SK-N-MC (cell line): ENCODE data around the gene XCR1.
"Not testable (repeated sequence)": the region's sequence is repeated elsewhere in the genome, so short reads cannot be mapped to it uniquely, and the experiment has no call there.

Source experiments
- DNase-seq: peaks from one replicate; pipeline ENCODE4 v3.0.0-alpha.2; 2011; ENCODE audit warnings: low read depth, low spot score
- H3K27ac ChIP-seq: fragments of 200-600 bp; sonication (generic); 2 replicates; pipeline ENCODE4 v1.5.1; 2016; ENCODE audit warnings: mixed run types
- H3K36me3 ChIP-seq: fragments of 200-600 bp; sonication (generic); 2 replicates; pipeline ENCODE4 v1.6.1; 2017; ENCODE audit warnings: antibody characterized with exemption, low read length, mixed read lengths; ENCODE audit not compliant: insufficient read depth
- H3K4me3 ChIP-seq: fragments of 200-600 bp; sonication (generic); 2 replicates; pipeline ENCODE4 v1.5.1; 2016
- H3K9ac ChIP-seq: fragments of 200-600 bp; sonication (generic); 2 replicates; pipeline ENCODE4 v1.8.0; 2017; ENCODE audit warnings: mixed run types, mixed read lengths; ENCODE audit not compliant: insufficient read length
- H3K9me3 ChIP-seq: fragments of 200-600 bp; sonication (generic); 2 replicates; pipeline ENCODE4 v1.6.1; 2017; ENCODE audit warnings: low read depth, mild to moderate bottlenecking, antibody characterized with exemption, low read length, moderate library complexity, mixed read lengths
- EZH2 ChIP-seq: fragments of 200-600 bp; sonication (generic); IDR thresholded peaks from one replicate; pipeline ENCODE4 v1.6.1; 2017; ENCODE audit warnings: antibody characterized with exemption
- FOXP2 ChIP-seq: optimal IDR thresholded peaks from 2 replicates; pipeline ENCODE3; 2011; ENCODE audit warnings: mild to moderate bottlenecking, moderate library complexity; ENCODE audit not compliant: insufficient read depth; ENCODE audit errors: extremely low read length, control extremely low read depth
- POLR2AphosphoS5 ChIP-seq: IDR thresholded peaks from 2 replicates; pipeline ENCODE4 v1.6.1; 2012; ENCODE audit warnings: mild to moderate bottlenecking, low read depth, low read length, borderline replicate concordance

XCR1 gene

DNA sequence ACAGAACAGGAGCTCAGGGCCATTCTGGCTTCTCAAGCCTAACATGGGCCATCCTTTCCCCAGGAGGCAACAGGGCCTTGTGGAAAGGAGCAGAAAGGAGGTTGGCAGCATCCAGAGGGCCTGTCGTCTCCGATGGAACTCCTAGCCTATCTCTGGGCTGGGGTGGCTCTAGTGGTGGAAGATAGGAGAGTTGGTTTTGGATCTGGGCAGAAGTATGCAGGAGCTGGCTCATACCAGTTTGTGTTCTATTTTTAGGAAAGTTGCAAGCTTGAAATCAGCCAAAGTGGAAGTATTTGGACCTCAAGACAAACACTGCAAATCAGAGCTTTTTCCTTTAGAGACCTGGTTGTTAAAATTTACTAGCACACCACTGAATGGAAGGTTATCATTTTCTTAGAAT, 35.4 kb upstream of the XCR1 start:
- Histone ChIP-seq H3K36me3 (no peaks in the 10 kb centered on the region), H3K9ac (no peak overlapping the region), H3K27ac (no peak overlapping the region), H3K9me3 (no peaks in the 10 kb centered on the region), H3K4me3 (no peak overlapping the region)
- TF ChIP-seq POLR2AphosphoS5 (no peak), EZH2 (no peak), FOXP2 (no peak)
- no peak for DNase-seq

- Histone ChIP-seq H3K27ac (no peak overlapping the region), H3K9ac (no peak overlapping the region), H3K36me3 (no peaks in the 10 kb centered on the region), H3K9me3 (no peaks in the 10 kb centered on the region), H3K4me3 (no peak overlapping the region)
- TF ChIP-seq FOXP2 (no peak), POLR2AphosphoS5 (no peak), EZH2 (no peak)
- no peak for DNase-seq
These were observed 34.6 kb upstream of the XCR1 start for GRCh38 chr3:46061887-46062286.

DNA sequence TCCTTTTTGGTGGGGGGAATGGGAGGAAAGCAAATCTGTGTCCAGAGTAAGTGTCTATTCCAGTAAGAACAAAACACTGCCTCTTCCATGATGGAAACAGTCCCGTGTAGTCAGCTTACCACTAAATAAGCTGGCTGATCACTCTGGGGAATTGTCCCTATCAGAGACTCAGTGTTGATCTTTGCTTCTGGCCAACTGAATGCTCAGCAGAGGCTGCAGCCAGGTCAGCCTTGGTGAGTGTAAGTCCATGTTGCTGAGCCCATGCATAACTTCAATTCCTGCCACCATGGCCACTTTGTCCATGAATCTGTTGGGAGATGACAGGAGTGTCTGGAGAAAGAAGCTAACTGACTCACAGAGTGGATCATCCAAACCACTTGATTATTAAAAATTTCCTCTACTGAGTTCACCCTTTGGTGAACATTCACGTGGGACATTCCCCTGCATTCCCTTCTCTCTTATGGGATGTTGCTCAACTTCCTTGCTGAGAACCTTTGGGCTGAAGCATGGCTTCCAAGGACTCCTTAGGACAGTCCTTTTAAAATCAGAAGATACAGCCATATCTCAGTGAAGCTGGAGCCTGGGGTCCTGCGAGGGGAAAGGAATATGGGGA, 33.9 kb upstream of the XCR1 start:
- Histone ChIP-seq H3K4me3 (no peak overlapping the region), H3K9ac (no peak overlapping the region), H3K36me3 (no peaks in the 10 kb centered on the region), H3K9me3 (no peaks in the 10 kb centered on the region), H3K27ac (no peak overlapping the region)
- TF ChIP-seq POLR2AphosphoS5 (no peak), FOXP2 (no peak), EZH2 (no peak)
- DNase-seq, result no peak

DNA sequence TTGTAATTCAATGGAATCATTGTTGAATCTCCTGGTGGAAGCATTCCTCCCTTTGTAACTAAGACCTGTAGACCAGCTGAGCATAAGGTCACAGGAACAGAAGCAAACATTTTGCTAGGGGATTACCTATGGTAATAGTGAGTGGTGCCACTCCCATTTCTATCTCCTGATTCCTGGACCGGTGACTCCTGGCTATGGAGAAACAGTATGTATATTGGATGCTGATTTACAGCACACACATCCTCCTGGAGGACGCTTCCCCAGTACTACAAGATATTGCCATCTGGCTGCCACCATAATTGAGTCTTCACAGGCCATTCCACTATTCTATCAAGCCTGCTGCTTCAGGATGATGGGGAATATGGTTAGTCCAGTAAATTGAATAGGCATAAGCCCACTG, 33.3 kb upstream of the XCR1 start:
- no peak overlapping the region for H3K27ac ChIP-seq
- no peaks in the 10 kb centered on the region for H3K9me3 ChIP-seq
- DNase-seq, result no peak
- H3K4me3 ChIP-seq, result no peak overlapping the region
- TF ChIP-seq EZH2 (no peak), FOXP2 (no peak), POLR2AphosphoS5 (no peak)
- no peaks in the 10 kb centered on the region for H3K36me3 ChIP-seq
- H3K9ac ChIP-seq, result no peak overlapping the region

GRCh38 chr3:46059432-46059831, 32.1 kb upstream of the XCR1 start:
- Histone ChIP-seq H3K4me3 (no peak overlapping the region), H3K36me3 (no peaks in the 10 kb centered on the region), H3K9me3 (no peaks in the 10 kb centered on the region), H3K27ac (no peak overlapping the region), H3K9ac (no peak overlapping the region)
- TF ChIP-seq FOXP2 (no peak), POLR2AphosphoS5 (no peak), EZH2 (no peak)
- no peak for DNase-seq

DNA sequence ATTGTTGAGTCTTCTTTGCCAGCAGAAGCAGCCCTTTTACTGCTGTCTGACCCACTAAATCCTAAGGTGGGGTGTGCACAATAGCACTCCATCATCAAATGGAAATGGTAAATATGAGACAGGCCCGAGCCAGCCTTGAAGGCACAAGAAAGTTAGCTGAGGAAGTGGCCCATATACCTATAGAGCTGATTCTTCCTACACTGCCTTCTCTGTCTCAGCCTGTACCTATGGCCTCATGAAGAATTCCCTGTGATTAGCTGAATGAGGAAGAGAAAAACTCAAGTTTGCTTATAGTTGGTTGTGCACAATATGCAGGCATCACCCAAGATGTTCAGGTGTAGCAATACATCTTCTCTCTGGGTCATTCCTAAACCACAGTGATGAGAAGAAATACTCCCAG, 31.7 kb upstream of the XCR1 start:
- Histone ChIP-seq H3K9me3 (no peaks in the 10 kb centered on the region), H3K4me3 (no peak overlapping the region), H3K27ac (no peak overlapping the region), H3K36me3 (no peaks in the 10 kb centered on the region), H3K9ac (no peak overlapping the region)
- no peak for DNase-seq
- TF ChIP-seq FOXP2 (no peak), POLR2AphosphoS5 (no peak), EZH2 (no peak)

- Histone ChIP-seq H3K9ac (no peak overlapping the region), H3K9me3 (no peaks in the 10 kb centered on the region), H3K27ac (no peak overlapping the region), H3K4me3 (no peak overlapping the region), H3K36me3 (no peaks in the 10 kb centered on the region)
- TF ChIP-seq POLR2AphosphoS5, result no peak
- no peak for TF ChIP-seq FOXP2
- TF ChIP-seq EZH2, result no peak
- no peak for DNase-seq
These were observed 30.4 kb upstream of the XCR1 start for GRCh38 chr3:46057716-46058115.

- no peak overlapping the region for H3K4me3 ChIP-seq
- H3K9ac ChIP-seq, result no peak overlapping the region
- H3K9me3 ChIP-seq, result no peaks in the 10 kb centered on the region
- no peak overlapping the region for H3K27ac ChIP-seq
- no peak for TF ChIP-seq FOXP2
- no peak for TF ChIP-seq POLR2AphosphoS5
- TF ChIP-seq EZH2, result no peak
- DNase-seq, result no peak
- no peaks in the 10 kb centered on the region for H3K36me3 ChIP-seq
These were observed 29.4 kb upstream of the XCR1 start for GRCh38 chr3:46056686-46057085.

- DNase-seq, H3K9me3 ChIP-seq, H3K36me3 ChIP-seq, H3K9ac ChIP-seq, H3K27ac ChIP-seq, H3K4me3 ChIP-seq: not testable (repeated sequence)
These were observed 26.7 kb upstream of the XCR1 start for GRCh38 chr3:46053761-46054515.

GRCh38 chr3:46053265-46053664, 26.0 kb upstream of the XCR1 start:
- not testable (repeated sequence) for H3K9ac ChIP-seq, H3K9me3 ChIP-seq, H3K4me3 ChIP-seq, H3K27ac ChIP-seq, DNase-seq, H3K36me3 ChIP-seq
